Kidney glomerular epithelial cell (primary cell): ENCODE results near the gene OR9G1.
"Not testable (repeated sequence)": the region's sequence is repeated elsewhere in the genome, so short reads cannot be mapped to it uniquely, and the experiment has no call there.

ENCODE experiments used
- DNase-seq: peaks from one replicate; lab custom pipeline; 2025; lab: John Stamatoyannopoulos, UW

Gene OR9G1

GRCh38 chr11:56698795-56699194 lies at the start of gene OR9G1:
Gene OR9G1 (plus strand): TSS chr11:56699095. CDS start chr11:56700388, 1,293 bp downstream.
- DNase-seq, result no peak

- DNase-seq, result no peak
Observed at GRCh38 chr11:56659755-56660154, 39.1 kb upstream of the OR9G1 start.

- no peak for DNase-seq
Observed at GRCh38 chr11:56663386-56663785, 35.5 kb upstream of the OR9G1 start, which contains the start of gene OR5AR1. Gene OR5AR1 (plus strand): TSS chr11:56663686. CDS start chr11:56663686, 0 bp downstream.

- DNase-seq, result no peak
Observed at GRCh38 chr11:56670984-56671383, 27.9 kb upstream of the OR9G1 start.

- no peak for DNase-seq
Observed at GRCh38 chr11:56688554-56689100, 10.3 kb upstream of the OR9G1 start.

- DNase-seq, result not testable (repeated sequence)
Observed at GRCh38 chr11:56691179-56691578, 7.7 kb upstream of the OR9G1 start.

DNA sequence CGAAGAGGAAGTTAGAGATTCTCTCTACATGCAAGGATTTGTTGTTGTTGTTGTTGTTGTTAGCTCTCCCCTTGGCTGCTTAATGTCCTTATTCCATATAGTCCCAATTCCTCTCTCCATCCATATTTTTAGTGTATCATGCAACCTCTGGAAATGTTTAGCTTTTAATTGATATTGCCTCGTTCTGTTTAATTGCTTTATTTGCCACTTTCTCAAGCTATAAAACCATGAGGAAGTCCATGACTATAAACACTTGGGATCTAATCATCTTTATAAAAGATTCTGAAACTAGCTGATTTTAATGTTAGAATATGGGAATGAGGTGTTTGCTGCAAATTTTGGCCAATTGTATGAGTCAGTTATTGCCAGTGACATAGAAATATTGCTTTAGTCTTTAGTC lies 5.5 kb upstream of the OR9G1 start:
- no peak for DNase-seq

GRCh38 chr11:56700242-56700913 lies 1.5 kb downstream of the OR9G1 start:
- DNase-seq, result no peak

DNA sequence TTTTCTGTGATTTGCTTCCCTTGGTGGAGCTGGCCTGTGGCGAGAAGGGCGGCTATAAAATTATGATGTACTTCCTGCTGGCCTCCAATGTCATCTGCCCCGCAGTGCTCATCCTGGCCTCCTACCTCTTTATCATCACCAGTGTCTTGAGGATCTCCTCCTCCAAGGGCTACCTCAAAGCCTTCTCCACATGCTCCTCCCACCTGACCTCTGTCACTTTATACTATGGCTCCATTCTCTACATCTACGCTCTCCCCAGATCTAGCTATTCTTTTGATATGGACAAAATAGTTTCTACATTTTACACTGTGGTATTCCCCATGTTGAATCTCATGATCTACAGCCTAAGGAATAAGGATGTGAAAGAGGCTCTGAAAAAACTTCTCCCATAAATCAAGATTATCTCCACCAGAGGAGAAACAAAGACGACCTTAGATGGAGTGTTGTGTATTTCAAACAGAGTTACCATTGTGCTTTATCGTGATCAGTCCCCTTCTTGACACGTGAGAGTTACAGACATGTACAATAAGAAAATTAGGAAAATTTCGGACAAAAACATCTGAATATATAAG lies 2.1 kb downstream of the OR9G1 start:
- DNase-seq, result no peak

- no peak for DNase-seq
Observed at GRCh38 chr11:56705784-56706396, 7.0 kb downstream of the OR9G1 start.

GRCh38 chr11:56706486-56706885 lies 7.6 kb downstream of the OR9G1 start:
- DNase-seq, result no peak

DNA sequence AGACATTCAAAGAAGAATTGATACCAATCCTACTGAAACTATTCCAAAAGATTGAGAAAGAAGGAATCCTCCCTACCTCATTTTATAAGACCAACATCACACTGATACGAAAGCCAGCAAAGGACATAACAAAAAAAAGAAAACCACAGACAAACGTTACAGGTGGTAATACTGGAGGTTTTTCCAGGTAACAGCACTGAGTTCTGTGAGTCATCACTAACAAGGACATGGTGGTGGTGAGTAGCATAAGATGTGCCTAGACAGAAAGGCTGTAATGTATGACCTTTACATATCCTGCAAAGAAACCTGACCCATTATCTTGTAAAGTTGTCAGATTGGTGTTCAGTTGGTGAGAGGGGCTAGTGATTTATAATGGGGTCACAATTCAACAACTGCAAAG lies 15.3 kb downstream of the OR9G1 start:
- no peak for DNase-seq

DNA sequence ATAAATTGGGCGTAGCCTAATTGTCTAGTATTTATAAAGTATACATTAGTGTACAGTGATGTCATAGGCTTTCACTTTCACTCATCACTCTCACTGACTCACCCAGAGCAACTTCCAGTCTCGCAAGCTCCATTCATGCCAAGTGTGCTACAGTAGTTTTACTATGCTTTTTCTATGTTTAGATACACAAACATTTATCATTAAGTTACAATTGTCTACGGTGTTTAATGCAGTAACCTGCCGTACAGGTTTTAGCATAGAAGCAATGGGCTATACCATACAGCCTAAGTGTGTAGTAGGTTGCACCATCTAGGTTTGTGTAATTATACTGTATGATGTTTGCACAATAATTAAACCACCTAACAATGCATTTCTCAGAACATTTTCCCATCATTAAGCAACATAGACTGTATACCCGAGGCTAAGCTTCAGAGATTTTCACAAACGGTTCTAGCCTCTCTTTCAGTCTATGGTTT lies 17.5 kb downstream of the OR9G1 start:
- no peak for DNase-seq

DNA sequence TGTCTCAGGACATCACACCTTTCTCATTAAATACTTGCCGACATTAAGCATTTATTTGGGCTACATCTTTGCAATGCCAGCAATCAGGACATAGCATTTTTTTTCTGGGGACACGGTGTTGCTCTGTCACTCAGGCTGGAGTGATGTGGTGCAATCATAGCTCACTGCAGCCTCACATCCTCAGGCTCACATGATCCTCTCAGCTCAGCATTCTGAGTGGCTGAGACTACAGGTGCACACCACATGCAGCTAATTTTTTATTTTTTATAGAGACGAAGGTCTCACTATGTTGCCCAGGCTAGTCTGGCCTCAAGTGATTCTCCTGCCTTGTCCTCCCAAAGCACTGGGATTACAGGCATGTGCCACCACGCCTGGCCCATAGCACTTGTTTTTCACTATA lies 21.6 kb downstream of the OR9G1 start:
- no peak for DNase-seq

- DNase-seq, result no peak
Observed at GRCh38 chr11:56740107-56740506, 41.2 kb downstream of the OR9G1 start.

DNA sequence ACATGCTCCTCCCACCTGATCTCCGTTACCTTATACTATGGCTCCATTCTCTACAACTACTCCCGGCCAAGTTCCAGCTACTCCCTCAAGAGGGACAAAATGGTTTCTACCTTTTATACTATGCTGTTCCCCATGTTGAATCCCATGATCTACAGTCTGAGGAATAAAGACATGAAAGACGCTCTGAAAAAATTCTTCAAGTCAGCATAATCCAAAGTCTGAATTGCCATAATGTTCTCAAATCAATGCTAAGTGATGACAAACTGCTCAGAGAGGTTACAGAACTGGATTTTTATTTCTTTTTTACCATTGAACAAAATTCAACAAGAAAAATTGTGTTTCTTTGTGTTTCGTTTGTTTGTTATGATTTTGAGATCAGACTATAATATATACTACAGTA lies 42.0 kb downstream of the OR9G1 start:
- DNase-seq, result no peak

DNA sequence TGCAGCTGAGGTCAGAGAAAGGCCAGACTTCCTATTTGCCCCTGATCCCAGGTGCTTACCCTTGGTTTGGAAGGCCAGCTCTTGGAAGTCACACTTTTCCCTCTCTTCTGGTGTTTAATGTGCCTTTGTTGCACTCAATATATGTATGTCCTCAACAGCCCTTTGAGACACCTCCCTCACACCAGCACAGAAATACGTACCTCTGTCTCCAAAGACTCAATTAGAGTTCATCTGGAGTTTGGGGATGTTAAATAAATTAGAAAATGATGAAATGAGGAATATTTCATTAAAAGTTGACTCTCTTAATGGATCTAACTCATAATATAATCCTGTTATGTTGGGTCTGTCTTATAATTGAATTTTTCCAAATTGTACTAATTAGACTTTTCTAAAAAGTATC lies 49.7 kb downstream of the OR9G1 start, which contains the start of gene OR9G4:
Gene OR9G4 (minus strand): TSS at position 101 of the 400 bp plus-strand sequence. CDS start 4,931 bp downstream, outside the sequence.
- no peak for DNase-seq

DNA sequence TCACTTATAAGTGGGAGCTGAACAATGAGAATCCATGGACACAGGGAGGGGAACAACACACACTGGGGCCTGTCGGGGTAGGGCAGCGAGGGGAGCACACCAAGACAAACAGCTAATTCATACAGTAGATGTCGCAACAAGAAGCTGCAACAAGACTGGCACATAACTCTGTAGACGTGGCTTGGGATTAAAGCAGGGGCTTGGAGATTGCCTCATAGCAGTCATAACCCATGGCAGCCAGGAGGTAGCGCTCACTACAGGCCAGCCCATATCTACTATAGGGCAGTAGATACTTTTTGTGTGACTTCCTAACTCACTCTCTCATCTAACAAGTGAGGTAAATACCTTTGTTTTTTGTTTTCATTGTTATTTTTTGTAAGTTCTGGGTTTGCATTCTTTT lies 51.3 kb downstream of the OR9G1 start:
- DNase-seq, result no peak

DNA sequence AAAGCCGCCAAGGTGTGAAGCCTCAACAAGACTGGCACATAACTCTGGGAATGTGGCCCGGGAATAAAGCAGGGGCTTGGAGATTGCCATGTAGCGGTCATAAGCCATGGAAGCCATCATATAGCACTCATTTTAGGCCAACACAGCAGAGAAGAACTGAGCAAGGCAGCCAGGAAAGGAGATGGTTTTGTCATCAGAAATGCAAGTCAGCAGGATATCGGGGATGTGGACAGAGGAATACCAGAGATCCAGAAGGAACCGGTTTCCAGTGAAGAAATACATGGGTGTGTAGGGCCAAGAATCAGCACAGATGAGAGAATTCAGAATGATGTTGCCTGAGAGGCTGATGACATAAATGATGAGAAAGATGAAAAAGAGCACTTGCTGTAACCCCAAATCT lies 52.6 kb downstream of the OR9G1 start:
- DNase-seq, result no peak
